K562 (cell line): Measurements from ENCODE around the gene ASS1. TPM values are rescaled to one million over a fixed set of nuclear protein-coding genes. Genes with fewer than 3 reads are reported as not detected.

Source experiments
- BCL6 ChIP-seq: fragments of 250-450 bp; sonication (Bioruptor Pico); IDR thresholded peaks from 2 replicates; pipeline ENCODE4 v1.4.0; 2020
- CBX5 ChIP-seq: IDR thresholded peaks from 2 replicates; pipeline ENCODE4 v1.6.1; 2014; ENCODE audit warnings: low read depth, borderline replicate concordance
- CEBPB ChIP-seq: fragments of 450-650 bp; IDR thresholded peaks from 2 replicates; pipeline ENCODE4 v1.6.1; 2016; ENCODE audit warnings: missing genetic modification characterization, missing compliant biosample characterization
- FOXP1 ChIP-seq: sonication (generic); formaldehyde crosslinking; IDR thresholded peaks from 2 replicates; pipeline ENCODE4 v1.8.0; 2022; ENCODE audit warnings: mild to moderate bottlenecking, missing genetic modification reagents
- GATAD2A ChIP-seq: fragments of 450-650 bp; IDR thresholded peaks from 2 replicates; pipeline ENCODE4 v1.6.1; 2017
- HEY1 ChIP-seq: fragments of 250-450 bp; sonication (Bioruptor Pico); IDR thresholded peaks from 2 replicates; pipeline ENCODE4 v1.5.0; 2020; ENCODE audit warnings: mild to moderate bottlenecking, moderate library complexity, borderline replicate concordance
- HMG20B ChIP-seq: fragments of 250-450 bp; sonication (Bioruptor Pico); IDR thresholded peaks from 2 replicates; pipeline ENCODE4 v1.5.0; 2021; ENCODE audit warnings: mild to moderate bottlenecking
- MXI1 ChIP-seq: IDR thresholded peaks from 2 replicates; pipeline ENCODE4 v1.6.1; 2011; ENCODE audit warnings: low read depth, mild to moderate bottlenecking, improper control_type of control experiment, low read length
- NR4A1 ChIP-seq, 2 experiments: fragments of 250-450 bp in 1 of 2; fragments of 450-650 bp in 1 of 2; sonication (Bioruptor Pico) in 1 of 2; IDR thresholded peaks; 2 replicates each; pipeline versions ENCODE4 v1.4.0 to v1.6.1; 2016 to 2020; ENCODE audit warnings: mild to moderate bottlenecking in 2 of 2, missing compliant biosample characterization in 1 of 2, missing genetic modification characterization in 1 of 2, moderate library complexity in 1 of 2
- PHB2 ChIP-seq: fragments of 450-650 bp; IDR thresholded peaks from 2 replicates; pipeline ENCODE4 v1.6.1; 2017; ENCODE audit warnings: low read depth
- PML ChIP-seq: IDR thresholded peaks from 2 replicates; pipeline ENCODE4 v1.6.1; 2012; ENCODE audit warnings: low read length, inconsistent platforms
- POLR2B ChIP-seq: fragments of 450-650 bp; IDR thresholded peaks from 2 replicates; pipeline ENCODE4 v1.6.1; 2018; ENCODE audit warnings: low read depth; ENCODE audit not compliant: partially characterized antibody
- PRMT5 ChIP-seq: sonication (generic); formaldehyde crosslinking; IDR thresholded peaks from 2 replicates; pipeline ENCODE4 v1.5.0; 2020; ENCODE audit warnings: missing genetic modification reagents
- RBM17 ChIP-seq: fragments of 200-400 bp; formaldehyde crosslinking; IDR thresholded peaks from 2 replicates; pipeline ENCODE4 v1.6.1; 2017; ENCODE audit warnings: low read depth, mild to moderate bottlenecking, low read length, borderline replicate concordance
- SMAD2 ChIP-seq: fragments of 150-350 bp; IDR thresholded peaks from 2 replicates; pipeline ENCODE4 v1.6.1; 2014; ENCODE audit warnings: low read depth, mild to moderate bottlenecking, low read length
- SRSF1 ChIP-seq: fragments of 200-400 bp; formaldehyde crosslinking; IDR thresholded peaks from 2 replicates; pipeline ENCODE4 v1.6.1; 2017; ENCODE audit warnings: mild to moderate bottlenecking, low read depth, low read length, moderate library complexity
- TBL1XR1 ChIP-seq, 2 experiments: IDR thresholded peaks; 2 replicates each; pipeline ENCODE4 v1.6.1; 2012; ENCODE audit warnings: improper control_type of control experiment in 2 of 2, low read length in 2 of 2, mild to moderate bottlenecking in 1 of 2
- YBX1 ChIP-seq: fragments of 450-650 bp; IDR thresholded peaks from 2 replicates; pipeline ENCODE4 v1.7.1; 2016; ENCODE audit warnings: mild to moderate bottlenecking
- ZNF121 ChIP-seq: sonication (generic); formaldehyde crosslinking; conservative IDR thresholded peaks from 2 replicates; pipeline ENCODE4 v1.8.0; 2022; ENCODE audit warnings: missing genetic modification reagents
- ZNF133 ChIP-seq: fragments of 250-450 bp; sonication (Bioruptor Pico); IDR thresholded peaks from 2 replicates; pipeline ENCODE4 v1.4.0; 2020; ENCODE audit warnings: mild to moderate bottlenecking
- ZNF217 ChIP-seq: sonication (generic); formaldehyde crosslinking; IDR thresholded peaks from 2 replicates; pipeline ENCODE4 v1.8.0; 2022; ENCODE audit warnings: mild to moderate bottlenecking, missing genetic modification reagents
- ZNF23 ChIP-seq: fragments of 250-450 bp; sonication (Bioruptor Pico); IDR thresholded peaks from 2 replicates; pipeline ENCODE4 v1.4.0; 2020; ENCODE audit warnings: mild to moderate bottlenecking
- ZNF551 ChIP-seq: fragments of 250-450 bp; sonication (Bioruptor Pico); IDR thresholded peaks from 2 replicates; pipeline ENCODE4 v1.5.0; 2021; ENCODE audit warnings: mild to moderate bottlenecking, moderate library complexity
- polyA plus RNA-seq, 8 experiments: library from polyadenylated mRNA; depleted of rRNA in 4 of 8; stranded (reverse) in 5 of 8; unstranded in 3 of 8; fragments of >200 nt; fragmentation: Nextera tagmentation in 2 of 8; fragmentation: Illumina TruSeq in 1 of 8; extraction: Ambion mirVana in 2 of 8; extraction: Trizol in 1 of 8; gene quantifications; 2 replicates each; pipeline versions ENCODE4 v1.2.1 to v1.2.3, GENCODE V29; 2011 to 2014; ENCODE audit warnings: inconsistent platforms in 1 of 8, missing spikeins in 1 of 8
- total RNA-seq, 7 experiments: library from RNA; depleted of rRNA in 6 of 7; stranded (reverse); fragments of >200 nt in 6 of 7; fragmentation: Illumina TruSeq in 2 of 7; extraction: Trizol in 2 of 7; gene quantifications; 2 replicates each; pipeline versions ENCODE4 v1.2.1 to v1.2.3, GENCODE V29; 2011 to 2021; ENCODE audit warnings: low replicate concordance in 1 of 7
- TF ChIP-seq, protein P1 (sequence below): fragments of 200-400 bp; formaldehyde crosslinking; IDR thresholded peaks from 2 replicates; pipeline ENCODE4 v1.6.1; 2017; ENCODE audit warnings: mild to moderate bottlenecking, low read depth, low read length, moderate library complexity
- TF ChIP-seq, protein P2 (sequence below): sonication (generic); formaldehyde crosslinking; IDR thresholded peaks from 2 replicates; pipeline ENCODE4 v1.8.1; 2022; ENCODE audit warnings: missing genetic modification reagents
- TF ChIP-seq, protein P3 (sequence below): sonication (generic); formaldehyde crosslinking; IDR thresholded peaks from 2 replicates; pipeline ENCODE4 v1.8.0; 2022; ENCODE audit warnings: missing genetic modification reagents, mild to moderate bottlenecking, borderline replicate concordance

The ASS1 gene
- total and polyA plus RNA-seq, 9 of the 15 experiments (the other 6 are each of a cell fraction or from before 2014, with no cell fraction given): 1.5 to 5.7 (median 3.7) TPM

GRCh38 chr9:130537346-130538050 is 92.7 kb downstream of the ASS1 start (continued):
- TF ChIP-seq SRSF1 (no peak), NR4A1 (CRISPR knock-in tag; IDR thresholded peaks at IDR 0.05) (no peak), NR4A1 (tag; IDR thresholded peaks at IDR 0.05) (peak; percentile 89), PHB2 (peak; percentile 94), CBX5 (no peak), ZNF133 (CRISPR knock-in tag) (no peak), POLR2B (no peak), FOXP1 (CRISPR knock-in tag) (no peak; the same call in 1 of the 2 replicates), YBX1 (no peak), PRMT5 (CRISPR knock-in tag) (no peak), CEBPB (no peak), HEY1 (CRISPR knock-in tag) (peak; percentile 73; the same call in 1 of the 2 replicates), SMAD2 (no peak), RBM17 (no peak), ZNF121 (CRISPR knock-in tag) (no peak), MXI1 (peak; percentile 43; the same call in 1 of the 2 replicates), ZNF551 (CRISPR knock-in tag) (no peak), TBL1XR1 (IDR thresholded peaks at IDR 0.05; ENCODE audit: low read length in 2 of 2) (peak; percentile 80 to 83), ZNF23 (CRISPR knock-in tag) (no peak), GATAD2A (peak; percentile 93), ZNF217 (no peak), BCL6 (CRISPR knock-in tag) (peak; percentile 83), PML (peak; percentile 95), HMG20B (CRISPR knock-in tag) (no peak)
- TF ChIP-seq, protein P1, sequence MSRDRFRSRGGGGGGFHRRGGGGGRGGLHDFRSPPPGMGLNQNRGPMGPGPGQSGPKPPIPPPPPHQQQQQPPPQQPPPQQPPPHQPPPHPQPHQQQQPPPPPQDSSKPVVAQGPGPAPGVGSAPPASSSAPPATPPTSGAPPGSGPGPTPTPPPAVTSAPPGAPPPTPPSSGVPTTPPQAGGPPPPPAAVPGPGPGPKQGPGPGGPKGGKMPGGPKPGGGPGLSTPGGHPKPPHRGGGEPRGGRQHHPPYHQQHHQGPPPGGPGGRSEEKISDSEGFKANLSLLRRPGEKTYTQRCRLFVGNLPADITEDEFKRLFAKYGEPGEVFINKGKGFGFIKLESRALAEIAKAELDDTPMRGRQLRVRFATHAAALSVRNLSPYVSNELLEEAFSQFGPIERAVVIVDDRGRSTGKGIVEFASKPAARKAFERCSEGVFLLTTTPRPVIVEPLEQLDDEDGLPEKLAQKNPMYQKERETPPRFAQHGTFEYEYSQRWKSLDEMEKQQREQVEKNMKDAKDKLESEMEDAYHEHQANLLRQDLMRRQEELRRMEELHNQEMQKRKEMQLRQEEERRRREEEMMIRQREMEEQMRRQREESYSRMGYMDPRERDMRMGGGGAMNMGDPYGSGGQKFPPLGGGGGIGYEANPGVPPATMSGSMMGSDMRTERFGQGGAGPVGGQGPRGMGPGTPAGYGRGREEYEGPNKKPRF: no peak
- TF ChIP-seq, protein P2, sequence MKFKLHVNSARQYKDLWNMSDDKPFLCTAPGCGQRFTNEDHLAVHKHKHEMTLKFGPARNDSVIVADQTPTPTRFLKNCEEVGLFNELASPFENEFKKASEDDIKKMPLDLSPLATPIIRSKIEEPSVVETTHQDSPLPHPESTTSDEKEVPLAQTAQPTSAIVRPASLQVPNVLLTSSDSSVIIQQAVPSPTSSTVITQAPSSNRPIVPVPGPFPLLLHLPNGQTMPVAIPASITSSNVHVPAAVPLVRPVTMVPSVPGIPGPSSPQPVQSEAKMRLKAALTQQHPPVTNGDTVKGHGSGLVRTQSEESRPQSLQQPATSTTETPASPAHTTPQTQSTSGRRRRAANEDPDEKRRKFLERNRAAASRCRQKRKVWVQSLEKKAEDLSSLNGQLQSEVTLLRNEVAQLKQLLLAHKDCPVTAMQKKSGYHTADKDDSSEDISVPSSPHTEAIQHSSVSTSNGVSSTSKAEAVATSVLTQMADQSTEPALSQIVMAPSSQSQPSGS (CRISPR knock-in tag): no peak
- TF ChIP-seq, protein P3, sequence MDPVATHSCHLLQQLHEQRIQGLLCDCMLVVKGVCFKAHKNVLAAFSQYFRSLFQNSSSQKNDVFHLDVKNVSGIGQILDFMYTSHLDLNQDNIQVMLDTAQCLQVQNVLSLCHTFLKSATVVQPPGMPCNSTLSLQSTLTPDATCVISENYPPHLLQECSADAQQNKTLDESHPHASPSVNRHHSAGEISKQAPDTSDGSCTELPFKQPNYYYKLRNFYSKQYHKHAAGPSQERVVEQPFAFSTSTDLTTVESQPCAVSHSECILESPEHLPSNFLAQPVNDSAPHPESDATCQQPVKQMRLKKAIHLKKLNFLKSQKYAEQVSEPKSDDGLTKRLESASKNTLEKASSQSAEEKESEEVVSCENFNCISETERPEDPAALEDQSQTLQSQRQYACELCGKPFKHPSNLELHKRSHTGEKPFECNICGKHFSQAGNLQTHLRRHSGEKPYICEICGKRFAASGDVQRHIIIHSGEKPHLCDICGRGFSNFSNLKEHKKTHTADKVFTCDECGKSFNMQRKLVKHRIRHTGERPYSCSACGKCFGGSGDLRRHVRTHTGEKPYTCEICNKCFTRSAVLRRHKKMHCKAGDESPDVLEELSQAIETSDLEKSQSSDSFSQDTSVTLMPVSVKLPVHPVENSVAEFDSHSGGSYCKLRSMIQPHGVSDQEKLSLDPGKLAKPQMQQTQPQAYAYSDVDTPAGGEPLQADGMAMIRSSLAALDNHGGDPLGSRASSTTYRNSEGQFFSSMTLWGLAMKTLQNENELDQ (CRISPR knock-in tag): no peak
